ENCODE results near the gene CREBBP.

Gene CREBBP

GRCh38 chr16:3879887-3880564, 487 bp downstream of the CREBBP start:
- peak; percentile 54 to 61 for DNase-seq (ENCODE audit: low read depth in 2 of 2)

- DNase-seq (ENCODE audit: low read depth in 2 of 2) = no peak
Measured at GRCh38 chr16:3879258-3879886, 1.1 kb downstream of the CREBBP start.

- DNase-seq (ENCODE audit: low read depth in 2 of 2) = no peak
Measured at GRCh38 chr16:3878610-3879009, 1.9 kb downstream of the CREBBP start.

- DNase-seq (ENCODE audit: low read depth in 2 of 2) = no peak
Measured at GRCh38 chr16:3876695-3877094, 3.8 kb downstream of the CREBBP start.

GRCh38 chr16:3876160-3876559, 4.4 kb downstream of the CREBBP start:
- DNase-seq (ENCODE audit: low read depth in 2 of 2) = no peak

- no peak for DNase-seq (ENCODE audit: low read depth in 2 of 2)
Measured at GRCh38 chr16:3874794-3875692, 5.5 kb downstream of the CREBBP start.

- DNase-seq (ENCODE audit: low read depth in 2 of 2) = no peak
Measured at GRCh38 chr16:3874242-3874641, 6.3 kb downstream of the CREBBP start.

GRCh38 chr16:3873482-3874173, 6.9 kb downstream of the CREBBP start:
- DNase-seq (ENCODE audit: low read depth in 2 of 2) = no peak

GRCh38 chr16:3872216-3872895, 8.2 kb downstream of the CREBBP start:
- DNase-seq (ENCODE audit: low read depth in 2 of 2) = no peak

GRCh38 chr16:3868967-3869366, 11.5 kb downstream of the CREBBP start:
- no peak for DNase-seq (ENCODE audit: low read depth in 2 of 2)

- no peak for DNase-seq (ENCODE audit: low read depth in 2 of 2)
Measured at GRCh38 chr16:3868556-3868955, 12.0 kb downstream of the CREBBP start.

GRCh38 chr16:3866703-3867431, 13.6 kb downstream of the CREBBP start:
- no peak for DNase-seq (ENCODE audit: low read depth in 2 of 2)

GRCh38 chr16:3865241-3865640, 15.3 kb downstream of the CREBBP start:
- DNase-seq (ENCODE audit: low read depth in 2 of 2) = no peak

GRCh38 chr16:3864562-3864961, 16.0 kb downstream of the CREBBP start:
- DNase-seq (ENCODE audit: low read depth in 2 of 2) = no peak

GRCh38 chr16:3863587-3863986, 16.9 kb downstream of the CREBBP start:
- no peak for DNase-seq (ENCODE audit: low read depth in 2 of 2)

- DNase-seq (ENCODE audit: low read depth in 2 of 2) = no peak
Measured at GRCh38 chr16:3861808-3862451, 18.6 kb downstream of the CREBBP start.

- DNase-seq (ENCODE audit: low read depth in 2 of 2) = no peak
Measured at GRCh38 chr16:3859889-3860288, 20.6 kb downstream of the CREBBP start.

- DNase-seq (ENCODE audit: low read depth in 2 of 2) = no peak
Measured at GRCh38 chr16:3858801-3859200, 21.7 kb downstream of the CREBBP start.

- DNase-seq (ENCODE audit: low read depth in 2 of 2) = no peak
Measured at GRCh38 chr16:3857189-3858043, 23.1 kb downstream of the CREBBP start.

Measured in stimulated activated CD8-positive, alpha-beta memory T cell treated with anti-CD3 and anti-CD28 coated beads, Interleukin-2, amount 100 ng/mL, for 48 hours (primary cell).